Measurements from ENCODE around the gene SUPT5H. TPM values are rescaled to one million over a fixed set of nuclear protein-coding genes. Genes with fewer than 3 reads are reported as not detected.
"Not testable (repeated sequence)": the region's sequence is repeated elsewhere in the genome, so short reads cannot be mapped to it uniquely, and the experiment has no call there.

Gene SUPT5H
- total RNA-seq, 8 experiments from 2014 or later, result 52.4 to 129 (median 76.3) TPM

DNA sequence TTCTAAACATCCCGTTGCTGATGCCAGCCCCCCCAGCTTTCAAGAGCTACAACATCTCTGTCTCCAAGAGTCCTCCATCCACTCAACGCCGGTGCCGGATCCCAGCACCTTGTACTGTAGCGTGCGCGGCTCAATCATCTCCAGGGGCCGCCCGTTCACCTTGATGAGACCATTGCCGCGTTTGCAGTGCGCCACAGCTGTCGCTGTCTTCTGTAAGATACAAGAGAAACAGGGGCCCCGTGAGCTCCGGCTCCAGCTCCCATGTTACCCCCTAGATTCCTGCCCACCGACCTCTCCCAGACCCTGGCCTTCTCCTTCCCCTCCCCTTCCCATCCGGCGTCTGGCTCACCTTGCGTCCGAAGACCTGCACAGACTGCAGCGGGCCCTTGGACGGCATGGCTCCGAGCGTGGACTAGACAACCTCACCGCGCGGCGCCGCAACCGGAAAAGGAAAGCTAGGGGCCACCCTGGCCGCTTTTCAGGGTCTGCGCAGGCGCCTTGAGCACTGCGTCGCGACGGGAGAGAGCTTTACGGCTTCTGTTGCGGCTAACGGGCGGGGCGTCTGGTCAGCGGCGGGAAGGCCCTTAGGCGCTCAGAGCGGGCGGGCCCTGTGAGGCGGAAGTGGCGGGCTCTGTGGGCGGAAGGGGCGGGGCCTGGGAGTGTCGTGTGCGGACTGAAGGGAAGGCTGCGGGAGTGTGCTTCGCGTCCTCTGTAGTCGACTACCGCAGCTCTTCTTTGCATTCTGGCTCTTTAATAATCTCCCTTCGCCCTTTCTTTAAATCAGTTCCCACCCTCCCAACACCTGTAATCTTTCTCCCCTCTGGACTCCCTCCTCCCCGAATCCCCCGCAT is 9.7 kb upstream of the SUPT5H start, which contains the start of gene RPS16:
RPS16 (minus strand) TSS at position 451 of the 851 bp plus-strand sequence; CDS start at position 397, 54 bp downstream.
- WGBS, 10 experiments, result 0% methylated on average over 4 to 15 of the region's 61 CpGs; no CpG with 5 or more reads in 6 of the 10 experiments
- in situ Hi-C loops (cut with MboI; ENCODE audit: low pct_unique_long_range_greater_than_20kb in 2 of 9, low sequenced_read_pairs in 9 of 9, unreplicated experiment in 9 of 9), result no loop called here

DNA sequence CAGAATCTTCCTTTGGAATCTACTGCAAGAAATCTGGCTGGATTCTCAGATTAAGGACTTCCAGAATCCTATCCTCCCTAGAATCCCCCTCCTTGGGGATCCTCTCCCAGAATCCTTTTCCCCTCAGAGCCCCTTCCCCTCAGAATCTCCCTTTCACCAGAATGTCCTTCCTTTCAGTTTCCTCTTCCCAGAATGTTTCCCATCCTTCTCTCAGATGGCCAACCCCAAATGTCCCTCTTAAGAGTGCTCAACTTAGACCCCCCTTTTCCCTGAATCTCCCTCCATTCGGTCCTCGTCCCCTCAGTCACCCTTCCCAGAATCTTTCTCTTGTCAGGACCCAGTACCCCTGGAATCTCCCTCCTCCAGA is 9.0 kb upstream of the SUPT5H start:
- WGBS, 10 experiments, result 0% methylated on average over 1 to 2 of the region's 2 CpGs; no CpG with 5 or more reads in 5 of the 10 experiments
- ATAC-seq (replicated peaks in 6 of 8), result peak in 2 of 8 experiments; percentile 4
- in situ Hi-C loops (cut with MboI; ENCODE audit: low pct_unique_long_range_greater_than_20kb in 2 of 9, low sequenced_read_pairs in 9 of 9, unreplicated experiment in 9 of 9), result no loop called here
- H3K4me3 ChIP-seq, result peak overlapping the region; percentile 76 to 94 (median 88)
- H3K4me1 ChIP-seq (replicated peaks in 1 of 2), result peaks cover 10 to 14% of the 10 kb centered on the region in 2 donors
- peak overlapping the region; percentile 89 to 94 for H3K27ac ChIP-seq

More for the DNA sequence above, 9.7 kb upstream of the SUPT5H start, which contains the start of gene RPS16:
- ATAC-seq (replicated peaks in 6 of 8), result peak; percentile 82 to 98 (median 96)
- Histone ChIP-seq H3K4me1 (replicated peaks in 1 of 2) (peaks cover 10 to 14% of the 10 kb centered on the region in 2 donors), H3K4me3 (peak within 1 kb of the TSS; percentile 76 to 94 (median 88)), H3K27ac (peak within 1 kb of the TSS; percentile 89 to 94)

DNA sequence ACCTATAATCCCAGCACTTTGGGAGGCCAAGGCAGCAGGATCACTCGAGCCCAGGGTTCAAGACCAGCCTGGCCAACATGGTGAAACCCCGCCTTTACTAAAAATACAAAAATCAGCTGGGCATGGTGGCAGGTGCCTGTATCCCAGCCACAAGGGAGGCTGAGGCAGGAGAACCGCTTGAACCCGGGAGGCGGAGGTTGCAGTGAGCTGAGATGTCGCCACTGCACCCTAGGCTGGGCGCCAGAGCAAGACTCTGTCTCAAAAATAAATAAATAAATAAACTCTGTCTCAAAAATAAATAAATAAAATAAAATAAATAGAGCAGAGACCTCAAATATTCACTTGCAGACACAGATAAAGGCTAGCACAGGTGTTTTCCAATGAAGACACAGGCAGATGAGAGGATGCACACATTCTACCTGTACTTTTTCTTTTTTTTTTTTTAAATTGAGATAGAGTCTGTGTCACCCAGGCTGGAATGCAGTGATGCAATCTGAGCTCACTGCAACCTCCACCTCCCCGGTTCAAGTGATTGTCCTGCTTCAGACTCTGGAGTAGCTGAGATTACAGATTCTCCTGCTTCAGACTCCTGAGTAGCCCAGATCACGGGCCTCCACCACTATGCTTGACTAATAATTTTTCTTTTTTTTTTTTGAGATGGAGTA is 7.0 kb upstream of the SUPT5H start:
- Histone ChIP-seq H3K27ac (no peak overlapping the region), H3K4me1 (replicated peaks in 1 of 2) (peaks cover 10 to 14% of the 10 kb centered on the region in 2 donors), H3K4me3 (no peak overlapping the region)
- in situ Hi-C loops (cut with MboI; ENCODE audit: low pct_unique_long_range_greater_than_20kb in 2 of 9, low sequenced_read_pairs in 9 of 9, unreplicated experiment in 9 of 9), result no loop called here
- ATAC-seq (replicated peaks in 6 of 8), result peak in 1 of 8 experiments; percentile 11
- 33 to 94% (median 77%) methylated on average over 3 to 7 of the region's 9 CpGs; no CpG with 5 or more reads in 1 of the 10 experiments for WGBS, 10 experiments

DNA sequence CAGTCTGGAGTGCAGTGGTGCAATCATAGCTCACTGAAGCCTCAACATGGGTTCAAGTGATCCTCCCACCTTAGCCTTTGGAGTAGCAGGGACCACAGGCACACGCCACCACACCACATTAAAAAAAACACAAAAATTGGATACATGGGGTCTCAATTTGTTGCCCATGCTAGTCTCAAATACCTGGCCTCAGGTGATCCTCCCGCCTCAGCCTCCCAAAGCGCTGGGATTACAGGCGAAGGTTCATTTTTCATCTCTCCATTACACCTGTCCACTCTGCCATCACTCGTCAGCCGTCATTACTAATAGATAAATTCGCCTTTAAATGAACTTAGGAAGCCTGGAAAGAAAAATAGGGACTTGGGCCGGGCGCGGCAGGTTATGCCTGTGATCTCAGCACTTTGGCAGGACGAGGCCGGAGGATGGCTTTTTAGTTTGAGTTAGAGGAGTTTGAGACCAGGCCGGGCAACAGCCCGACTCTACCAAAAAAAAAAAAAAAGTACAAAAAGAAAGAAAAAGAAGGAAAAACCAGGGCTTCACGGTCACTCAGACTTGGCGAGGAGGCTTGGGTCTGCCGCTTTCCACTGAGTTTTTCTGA is 685 bp upstream of the SUPT5H start:
- ATAC-seq (replicated peaks in 6 of 8), result peak in 1 of 8 experiments; percentile 1
- Histone ChIP-seq H3K4me1 (replicated peaks in 1 of 2) (peaks cover 5 to 12% of the 10 kb centered on the region in 2 donors), H3K27ac (peak overlapping the region; percentile 92 to 96), H3K4me3 (peak overlapping the region; percentile 65 to 87 (median 74))
- in situ Hi-C loops (cut with MboI; ENCODE audit: low pct_unique_long_range_greater_than_20kb in 2 of 9, low sequenced_read_pairs in 9 of 9, unreplicated experiment in 9 of 9), result no loop called here
- WGBS, 10 experiments, result 0 to 25% (median 6%) methylated on average over 1 to 17 of the region's 17 CpGs

DNA sequence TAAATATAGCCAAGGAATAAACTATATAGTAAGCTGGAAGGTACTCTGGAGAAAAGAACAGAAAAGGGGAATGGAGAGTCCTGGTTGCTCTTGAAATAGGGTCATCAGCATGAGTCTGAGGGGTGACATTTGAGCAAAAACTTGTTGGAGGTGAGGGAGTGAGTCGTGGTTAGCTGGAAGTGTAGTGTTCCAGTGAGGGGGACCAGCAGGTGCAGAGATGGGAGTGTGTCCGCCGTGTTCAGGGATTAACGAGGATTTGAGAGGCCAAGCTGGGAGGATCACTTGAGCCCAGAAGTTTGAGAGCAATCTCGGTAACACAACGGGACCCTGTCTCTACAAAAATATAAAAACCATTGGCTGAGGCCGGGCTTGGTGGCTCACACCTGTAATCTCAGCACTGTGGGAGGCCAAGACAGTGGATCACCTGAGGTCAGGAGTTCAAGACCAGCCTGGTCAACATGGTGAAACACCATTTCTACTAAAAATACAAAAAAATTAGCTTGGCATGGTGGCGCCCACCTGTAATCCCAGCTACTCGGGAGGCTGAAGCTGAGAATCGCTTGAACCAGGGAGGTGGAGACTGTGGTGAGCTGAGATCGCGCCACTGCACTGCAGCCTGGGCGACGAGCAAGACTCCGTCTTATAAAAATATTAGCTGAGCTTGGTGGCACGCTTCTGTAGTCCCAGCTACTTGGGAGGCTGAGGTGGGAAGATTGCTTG is 1.1 kb downstream of the SUPT5H start:
- H3K4me3 ChIP-seq, result peak overlapping the region; percentile 65 to 87 (median 74)
- no peak overlapping the region for H3K27ac ChIP-seq
- peaks cover 5 to 12% of the 10 kb centered on the region in 2 donors for H3K4me1 ChIP-seq (replicated peaks in 1 of 2)
- in situ Hi-C loops (cut with MboI; ENCODE audit: low pct_unique_long_range_greater_than_20kb in 2 of 9, low sequenced_read_pairs in 9 of 9, unreplicated experiment in 9 of 9), result no loop called here
- WGBS, 10 experiments, result 20 to 100% (median 81%) methylated on average over 1 to 8 of the region's 16 CpGs; no CpG with 5 or more reads in 1 of the 10 experiments
- ATAC-seq (replicated peaks in 6 of 8), result no peak

DNA sequence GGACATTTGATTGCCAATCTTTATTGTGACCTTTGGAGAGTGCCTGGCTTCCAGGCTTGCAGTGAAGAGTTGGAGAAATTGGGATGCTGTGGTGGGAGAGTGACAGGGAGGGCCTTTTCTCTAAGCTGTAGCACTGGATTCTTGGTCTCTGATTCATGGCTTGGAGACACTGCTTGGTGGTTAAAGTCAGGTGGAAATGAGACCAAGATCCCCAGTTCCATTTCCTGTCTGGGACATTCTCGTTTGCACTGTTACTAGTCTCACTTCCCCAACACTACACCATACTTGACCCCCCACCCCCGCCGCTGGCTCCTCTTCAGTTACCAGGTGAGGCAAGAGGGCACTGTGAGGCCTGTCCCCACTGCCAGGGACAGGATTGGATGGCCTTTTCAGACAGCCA is 2.9 kb downstream of the SUPT5H start:
- no peak for ATAC-seq (replicated peaks in 6 of 8)
- Histone ChIP-seq H3K27ac (no peak overlapping the region), H3K4me3 (no peak overlapping the region), H3K4me1 (replicated peaks in 1 of 2) (peaks cover 5 to 12% of the 10 kb centered on the region in 2 donors)
- in situ Hi-C loops (cut with MboI; ENCODE audit: low pct_unique_long_range_greater_than_20kb in 2 of 9, low sequenced_read_pairs in 9 of 9, unreplicated experiment in 9 of 9), result no loop called here
- WGBS, 10 experiments, result 83 to 100% methylated on average over 1 of the region's 3 CpGs; no CpG with 5 or more reads in 8 of the 10 experiments

DNA sequence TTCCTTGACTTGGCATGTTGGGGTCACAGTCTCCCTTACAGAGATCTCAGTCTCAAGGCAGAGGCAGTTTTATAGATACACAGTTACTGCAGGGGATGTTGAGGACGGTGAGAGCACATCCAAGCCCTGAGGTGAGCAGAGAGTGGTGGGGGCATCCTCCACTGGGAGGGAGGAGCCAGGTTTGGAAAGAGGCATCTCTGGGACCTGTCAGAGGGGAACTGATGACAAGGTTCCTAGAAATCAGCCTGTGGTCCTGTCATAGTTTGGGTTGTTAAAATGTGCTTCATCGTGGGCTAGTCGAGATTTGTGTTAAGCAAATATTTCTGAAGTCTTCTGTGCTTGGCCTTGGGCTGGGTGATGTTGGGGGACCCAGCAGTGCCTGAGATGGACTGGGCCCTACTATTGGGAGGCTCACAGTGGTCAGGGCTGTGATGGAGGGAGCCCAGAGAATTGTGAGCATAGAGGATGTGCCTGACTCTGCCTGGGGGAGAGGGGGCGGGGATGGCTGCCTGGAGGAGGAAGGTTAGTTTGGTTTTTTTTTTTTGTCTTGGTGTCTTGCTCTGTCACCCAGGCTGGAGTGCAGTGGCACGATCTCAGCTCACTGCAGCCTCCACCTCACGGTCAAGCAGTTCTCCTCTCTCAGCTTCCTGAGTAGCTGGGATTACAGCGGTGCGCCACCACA is 3.9 kb downstream of the SUPT5H start:
- H3K27ac ChIP-seq, result no peak overlapping the region
- ATAC-seq (replicated peaks in 6 of 8), result no peak
- H3K4me3 ChIP-seq, result no peak overlapping the region
- in situ Hi-C loops (cut with MboI; ENCODE audit: low pct_unique_long_range_greater_than_20kb in 2 of 9, low sequenced_read_pairs in 9 of 9, unreplicated experiment in 9 of 9), result no loop called here
- WGBS, 10 experiments, result 72 to 100% (median 95%) methylated on average over 1 to 6 of the region's 8 CpGs; no CpG with 5 or more reads in 2 of the 10 experiments
- H3K4me1 ChIP-seq (replicated peaks in 1 of 2), result peaks cover 5 to 10% of the 10 kb centered on the region in 2 donors

DNA sequence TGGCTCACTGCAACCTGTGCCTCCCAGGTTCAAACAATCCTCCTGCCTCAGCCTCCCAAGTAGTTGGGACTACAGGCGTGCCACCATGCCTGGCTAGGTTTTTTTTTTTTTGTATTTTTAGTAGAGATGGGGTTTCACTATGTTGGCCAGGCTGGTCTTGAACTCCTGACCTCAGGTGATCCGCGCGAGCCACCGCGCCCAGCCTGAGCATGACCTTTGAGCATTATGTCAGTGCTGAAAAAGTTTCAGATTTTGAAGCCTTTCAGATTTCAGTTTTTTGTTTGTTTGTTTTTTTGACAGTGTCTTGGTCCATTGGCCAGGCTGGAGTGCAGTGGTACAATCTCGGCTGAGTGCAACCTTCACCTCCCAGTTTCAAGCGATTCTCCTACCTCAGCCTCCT is 5.9 kb downstream of the SUPT5H start:
- H3K4me3 ChIP-seq; H3K4me1 ChIP-seq (replicated peaks in 1 of 2); ATAC-seq (replicated peaks in 6 of 8); in situ Hi-C loops (cut with MboI; ENCODE audit: low pct_unique_long_range_greater_than_20kb in 2 of 9, low sequenced_read_pairs in 9 of 9, unreplicated experiment in 9 of 9); H3K27ac ChIP-seq: not testable (repeated sequence)
- WGBS, 10 experiments, result 83 to 100% (median 97%) methylated on average over 1 to 7 of the region's 8 CpGs; no CpG with 5 or more reads in 3 of the 10 experiments

DNA sequence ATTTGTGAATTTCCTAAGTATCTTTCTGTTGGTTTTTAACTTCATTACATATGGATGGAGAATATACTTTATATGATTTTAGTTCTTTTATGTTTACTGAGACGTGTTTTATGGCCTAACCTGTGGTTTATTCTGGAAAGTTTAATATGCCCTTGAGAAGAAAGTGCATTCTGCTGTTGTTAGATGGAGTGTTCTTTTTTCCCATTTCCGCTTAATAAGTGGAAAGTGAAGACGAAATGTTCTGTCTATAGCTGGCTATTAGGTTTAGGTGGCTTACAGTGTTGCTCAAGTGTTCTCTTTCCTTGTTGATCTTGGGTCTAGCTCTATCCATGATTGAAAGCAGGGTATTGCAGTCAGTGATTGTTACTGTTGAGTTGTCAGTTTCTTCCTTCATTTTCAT is 18.0 kb downstream of the SUPT5H start:
- no peak overlapping the region for H3K4me3 ChIP-seq
- no peaks in the 10 kb centered on the region for H3K4me1 ChIP-seq (replicated peaks in 1 of 2)
- ATAC-seq (replicated peaks in 6 of 8), result no peak
- H3K27ac ChIP-seq, result no peak overlapping the region
- WGBS, 10 experiments, result 20 to 100% (median 93%) methylated on average over 1 to 3 of the region's 3 CpGs; no CpG with 5 or more reads in 1 of the 10 experiments
- in situ Hi-C loops (cut with MboI; ENCODE audit: low pct_unique_long_range_greater_than_20kb in 2 of 9, low sequenced_read_pairs in 9 of 9, unreplicated experiment in 9 of 9), result no loop called here

DNA sequence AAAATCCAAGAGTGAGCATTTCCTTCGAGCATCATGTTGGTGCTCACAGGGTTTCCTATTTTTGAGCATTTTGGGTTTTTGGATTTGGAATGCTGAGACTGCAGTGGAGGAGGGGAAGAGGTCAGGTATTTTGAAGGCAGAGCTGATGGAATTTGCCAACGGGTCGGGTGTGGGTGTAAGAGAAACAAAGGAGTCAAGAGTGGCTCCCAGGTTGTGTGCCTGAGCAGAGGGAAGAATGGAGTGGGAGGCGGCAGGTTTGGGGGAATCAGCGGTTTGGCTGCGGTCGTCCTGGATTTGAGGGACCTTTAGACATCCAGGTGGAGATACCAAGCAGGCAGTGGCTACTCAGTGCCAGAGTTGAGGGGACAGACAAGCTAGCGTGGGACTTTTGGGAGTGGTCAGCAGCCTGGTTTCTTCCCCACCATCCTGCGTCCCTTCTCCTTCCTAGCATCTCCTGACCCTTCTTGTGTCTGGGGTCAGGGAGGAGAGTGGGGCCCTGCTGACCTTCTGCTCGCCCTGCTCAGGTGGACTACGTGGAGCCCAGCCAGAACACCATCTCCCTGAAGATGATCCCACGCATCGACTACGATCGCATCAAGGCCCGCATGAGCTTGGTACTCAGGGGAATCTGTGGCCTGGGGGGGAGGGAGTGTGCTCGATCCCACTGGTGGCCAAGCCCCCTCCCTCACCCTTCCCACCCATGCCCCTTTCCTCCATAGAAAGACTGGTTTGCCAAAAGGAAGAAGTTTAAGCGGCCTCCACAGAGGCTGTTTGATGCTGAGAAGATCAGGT is 20.8 kb downstream of the SUPT5H start:
- in situ Hi-C loops (cut with MboI; ENCODE audit: low pct_unique_long_range_greater_than_20kb in 2 of 9, low sequenced_read_pairs in 9 of 9, unreplicated experiment in 9 of 9), result no loop called here
- ATAC-seq (replicated peaks in 6 of 8), result no peak
- Histone ChIP-seq H3K4me1 (replicated peaks in 1 of 2) (no peaks in the 10 kb centered on the region), H3K4me3 (no peak overlapping the region), H3K27ac (no peak overlapping the region)
- 88 to 100% (median 93%) methylated on average over 2 to 12 of the region's 18 CpGs; no CpG with 5 or more reads in 2 of the 10 experiments for WGBS, 10 experiments

DNA sequence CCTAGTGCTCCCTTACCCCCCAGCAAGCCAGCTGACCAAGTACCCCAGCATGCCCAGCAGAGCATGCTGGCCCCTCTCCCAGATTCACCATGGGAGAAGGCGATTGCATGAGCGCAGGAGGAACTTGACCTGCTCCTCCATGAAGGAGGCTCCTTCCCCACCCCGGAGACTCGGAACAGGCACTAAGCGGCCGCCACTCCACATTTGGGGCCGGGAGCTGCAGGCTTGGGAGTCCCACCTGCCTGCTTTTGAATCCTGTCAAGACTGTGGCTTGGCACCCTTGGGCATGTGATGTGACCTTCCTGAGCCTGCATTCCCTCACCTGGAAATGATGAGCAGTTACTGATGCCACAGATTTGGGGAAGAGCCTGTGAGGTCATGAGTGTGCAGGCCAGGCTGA is 22.6 kb downstream of the SUPT5H start:
- ATAC-seq (replicated peaks in 6 of 8), result no peak
- Histone ChIP-seq H3K27ac (no peak overlapping the region), H3K4me1 (replicated peaks in 1 of 2) (no peaks in the 10 kb centered on the region), H3K4me3 (no peak overlapping the region)
- in situ Hi-C loops (cut with MboI; ENCODE audit: low pct_unique_long_range_greater_than_20kb in 2 of 9, low sequenced_read_pairs in 9 of 9, unreplicated experiment in 9 of 9), result no loop called here
- WGBS, 10 experiments, result 95 to 100% (median 100%) methylated on average over 1 to 4 of the region's 7 CpGs; no CpG with 5 or more reads in 7 of the 10 experiments

Measured in motor neuron (in vitro differentiated cells).